GM12864 (cell line): Measurements from ENCODE around the gene EPS8L3.
A peak's percentile ranks its signal among the peaks of the same experiment; 100 is the strongest.

Experiments
- DNase-seq: peaks from one replicate; pipeline ENCODE4 v3.0.0-alpha.2; 2011; ENCODE audit warnings: low read depth
- H3K4me3 ChIP-seq: 2 replicates; pipeline ENCODE4 v1.5.1; 2011; ENCODE audit warnings: mild to moderate bottlenecking, low read depth, low read length, control low read depth
- CTCF ChIP-seq: IDR thresholded peaks from 2 replicates; pipeline ENCODE4 v1.5.1; 2011; ENCODE audit warnings: low read depth, mild to moderate bottlenecking, moderate library complexity, low read length, control low read depth, inconsistent platforms; ENCODE audit errors: missing control alignments

EPS8L3 gene

GRCh38 chr1:109721042-109721441 lies 42.7 kb downstream of the EPS8L3 start:
- H3K4me3 ChIP-seq, result no peak overlapping the region
- DNase-seq, result no peak
- no peak for TF ChIP-seq CTCF

- TF ChIP-seq CTCF, result no peak
- DNase-seq, result peak; percentile 30
- H3K4me3 ChIP-seq, result no peak overlapping the region
These were observed 44.3 kb downstream of the EPS8L3 start for GRCh38 chr1:109719337-109719837.

- no peak overlapping the region for H3K4me3 ChIP-seq
- no peak for TF ChIP-seq CTCF
- DNase-seq, result no peak
These were observed 45.2 kb downstream of the EPS8L3 start for GRCh38 chr1:109718495-109718894.

GRCh38 chr1:109717729-109718128 lies 46.0 kb downstream of the EPS8L3 start:
- no peak for DNase-seq
- no peak for TF ChIP-seq CTCF

GRCh38 chr1:109716570-109717090 lies 47.1 kb downstream of the EPS8L3 start:
- no peak for TF ChIP-seq CTCF
- H3K4me3 ChIP-seq, result no peak overlapping the region
- DNase-seq, result no peak

More at GRCh38 chr1:109717729-109718128, 46.0 kb downstream of the EPS8L3 start:
- no peak overlapping the region for H3K4me3 ChIP-seq

- H3K4me3 ChIP-seq, result no peak overlapping the region
- no peak for TF ChIP-seq CTCF
- DNase-seq, result no peak
These were observed 47.6 kb downstream of the EPS8L3 start for GRCh38 chr1:109716121-109716520.
